SK-N-SH treated with all-trans-retinoic acid at 6 μM for 48 hours (cell line): ENCODE data around the gene MED7.

Source experiments
- ATAC-seq: fragments of 200-7000 bp; cut with Tn5 transposase; 3 replicates; pipeline ENCODE4 v1.9.1; 2020; ENCODE audit warnings: mild to moderate bottlenecking, moderate library complexity
- ARNTL ChIP-seq: fragments of 450-650 bp; formaldehyde crosslinking; IDR thresholded peaks from 2 replicates; pipeline ENCODE4 v1.5.0; 2020; ENCODE audit warnings: low read depth, mild to moderate bottlenecking, moderate library complexity, borderline replicate concordance
- BACH2 ChIP-seq: fragments of 250-450 bp; sonication (Bioruptor Pico); IDR thresholded peaks from 2 replicates; pipeline ENCODE4 v1.9.0; 2021; ENCODE audit warnings: mild to moderate bottlenecking, borderline replicate concordance
- CREB5 ChIP-seq: fragments of 250-450 bp; sonication (Bioruptor Pico); IDR thresholded peaks from 2 replicates; pipeline ENCODE4 v1.5.1; 2020; ENCODE audit warnings: low read depth, mild to moderate bottlenecking, moderate library complexity
- CSDC2 ChIP-seq: fragments of 250-450 bp; sonication (Bioruptor Pico); IDR thresholded peaks from 2 replicates; pipeline ENCODE4 v1.5.0; 2020; ENCODE audit warnings: mild to moderate bottlenecking, moderate library complexity
- CSRNP3 ChIP-seq: fragments of 250-450 bp; sonication (Bioruptor Pico); IDR thresholded peaks from 2 replicates; pipeline ENCODE4 v1.5.1; 2021; ENCODE audit warnings: mild to moderate bottlenecking, moderate library complexity
- ESRRG ChIP-seq: fragments of 250-450 bp; sonication (Bioruptor Pico); IDR thresholded peaks from 2 replicates; pipeline ENCODE4 v1.6.1; 2021; ENCODE audit warnings: mild to moderate bottlenecking
- GLIS3 ChIP-seq: fragments of 250-450 bp; sonication (Bioruptor Pico); IDR thresholded peaks from 2 replicates; pipeline ENCODE4 v1.5.0; 2020; ENCODE audit warnings: mild to moderate bottlenecking, moderate library complexity
- ISL1 ChIP-seq: fragments of 250-450 bp; sonication (Bioruptor Pico); IDR thresholded peaks from 2 replicates; pipeline ENCODE4 v2.1.2; 2022; ENCODE audit warnings: mild to moderate bottlenecking, moderate library complexity
- OSR1 ChIP-seq: fragments of 250-450 bp; sonication (Bioruptor Pico); IDR thresholded peaks from 2 replicates; pipeline ENCODE4 v1.8.0; 2022; ENCODE audit warnings: moderate library complexity, mild to moderate bottlenecking, inconsistent platforms
- PATZ1 ChIP-seq: fragments of 250-450 bp; sonication (Bioruptor Pico); IDR thresholded peaks from 2 replicates; pipeline ENCODE4 v1.8.0; 2020; ENCODE audit warnings: mild to moderate bottlenecking, moderate library complexity, borderline replicate concordance
- POU6F1 ChIP-seq: fragments of 250-450 bp; sonication (Bioruptor Pico); IDR thresholded peaks from 2 replicates; pipeline ENCODE4 v1.8.0; 2021; ENCODE audit warnings: low read depth, mild to moderate bottlenecking, moderate library complexity, borderline replicate concordance
- PPARA ChIP-seq: fragments of 250-450 bp; sonication (Bioruptor Pico); IDR thresholded peaks from 2 replicates; pipeline ENCODE4 v1.5.0; 2020; ENCODE audit warnings: mild to moderate bottlenecking, borderline replicate concordance
- SNAI2 ChIP-seq: fragments of 250-450 bp; sonication (Bioruptor Pico); IDR thresholded peaks from 2 replicates; pipeline ENCODE4 v1.5.0; 2020; ENCODE audit warnings: mild to moderate bottlenecking, moderate library complexity
- TCF4 ChIP-seq: fragments of 250-450 bp; sonication (Bioruptor Pico); IDR thresholded peaks from 2 replicates; pipeline ENCODE4 v1.8.0; 2021; ENCODE audit warnings: mild to moderate bottlenecking, moderate library complexity, borderline replicate concordance
- TOX ChIP-seq: fragments of 250-450 bp; sonication (Bioruptor Pico); IDR thresholded peaks from 2 replicates; pipeline ENCODE4 v1.8.0; 2021; ENCODE audit warnings: mild to moderate bottlenecking, moderate library complexity, borderline replicate concordance
- TSHZ2 ChIP-seq: fragments of 250-450 bp; sonication (Bioruptor Pico); IDR thresholded peaks from 2 replicates; pipeline ENCODE4 v1.5.0; 2020; ENCODE audit warnings: mild to moderate bottlenecking, moderate library complexity
- ZC3H10 ChIP-seq: fragments of 250-450 bp; sonication (Bioruptor Pico); IDR thresholded peaks from 2 replicates; pipeline ENCODE4 v1.5.1; 2021; ENCODE audit warnings: mild to moderate bottlenecking, moderate library complexity
- ZFP3 ChIP-seq: fragments of 250-450 bp; sonication (Bioruptor Pico); IDR thresholded peaks from 2 replicates; pipeline ENCODE4 v1.5.0; 2020; ENCODE audit warnings: mild to moderate bottlenecking, moderate library complexity
- ZFP30 ChIP-seq: fragments of 450-650 bp; formaldehyde crosslinking; IDR thresholded peaks from 2 replicates; pipeline ENCODE4 v1.5.0; 2022; ENCODE audit warnings: mild to moderate bottlenecking, moderate library complexity
- ZNF565 ChIP-seq: fragments of 450-650 bp; formaldehyde crosslinking; conservative IDR thresholded peaks from 2 replicates; pipeline ENCODE4 v1.5.0; 2020; ENCODE audit warnings: low read depth, mild to moderate bottlenecking, moderate library complexity
- ZNF70 ChIP-seq: fragments of 450-650 bp; formaldehyde crosslinking; IDR thresholded peaks from 2 replicates; pipeline ENCODE4 v1.5.0; 2020; ENCODE audit warnings: mild to moderate bottlenecking, moderate library complexity

MED7 gene

GRCh38 chr5:157115502-157115901 lies 27.2 kb downstream of the MED7 start (continued):
- no peak for TF ChIP-seq ZNF70
- TF ChIP-seq ZFP3 = no peak
- no peak for TF ChIP-seq ARNTL (CRISPR knock-in tag)
- no peak for TF ChIP-seq ZFP30 (CRISPR knock-in tag)

- ATAC-seq = no peak
- TF ChIP-seq TSHZ2 = no peak
- no peak for TF ChIP-seq CSDC2 (CRISPR knock-in tag)
- no peak for TF ChIP-seq ZFP3
- no peak for TF ChIP-seq ZNF70
- TF ChIP-seq PPARA = no peak
- TF ChIP-seq GLIS3 = no peak
- TF ChIP-seq BACH2 (CRISPR knock-in tag) = no peak
- TF ChIP-seq TOX (CRISPR knock-in tag) = no peak
- no peak for TF ChIP-seq CREB5 (CRISPR knock-in tag)
- TF ChIP-seq ARNTL (CRISPR knock-in tag) = no peak
- no peak for TF ChIP-seq ZC3H10 (CRISPR knock-in tag)
- TF ChIP-seq SNAI2 (CRISPR knock-in tag) = no peak
- no peak for TF ChIP-seq CSRNP3 (CRISPR knock-in tag)
- no peak for TF ChIP-seq OSR1 (CRISPR knock-in tag)
Measured at GRCh38 chr5:157115012-157115411, 27.7 kb downstream of the MED7 start.

- TF ChIP-seq CREB5 (CRISPR knock-in tag) (no peak), TOX (CRISPR knock-in tag) (no peak), ISL1 (CRISPR knock-in tag) (no peak), BACH2 (CRISPR knock-in tag) (no peak), ZFP3 (no peak), ZC3H10 (CRISPR knock-in tag) (no peak), PATZ1 (CRISPR knock-in tag) (no peak), ESRRG (CRISPR knock-in tag) (no peak), ZNF70 (no peak), TSHZ2 (no peak), SNAI2 (CRISPR knock-in tag) (no peak), OSR1 (CRISPR knock-in tag) (no peak), ARNTL (CRISPR knock-in tag) (no peak), PPARA (no peak), CSRNP3 (CRISPR knock-in tag) (no peak), ZNF565 (no peak), POU6F1 (no peak), TCF4 (CRISPR knock-in tag) (no peak), CSDC2 (CRISPR knock-in tag) (no peak)
- no peak for ATAC-seq
Measured at GRCh38 chr5:157113002-157113401, 29.7 kb downstream of the MED7 start.
